ENCODE results near the gene KLF13. TPM values are rescaled to one million over a fixed set of nuclear protein-coding genes. Genes with fewer than 3 reads are reported as not detected.

KLF13 gene
- total and polyA plus RNA-seq, 7 donors: 18.7 to 71.9 (median 25.0) TPM

- peak in 2 of 4 experiments; percentile 34 to 42 for TF ChIP-seq CTCF (IDR thresholded peaks at IDR 0.05)
- TF ChIP-seq POLR2AphosphoS5 (IDR thresholded peaks at IDR 0.05): peak; percentile 96 to 97 (median 96)
- TF ChIP-seq EP300 (IDR thresholded peaks at IDR 0.05): peak; percentile 99 to 100 (median 100)
- no peak for TF ChIP-seq POLR2A (IDR thresholded peaks at IDR 0.05)
- H3K36me3 ChIP-seq: no peaks in the 10 kb centered on the region
- peaks cover 0 to 75% (median 61%) of the 10 kb centered on the region in 4 donors for H3K4me1 ChIP-seq
- no peaks in the 10 kb centered on the region for H3K9me3 ChIP-seq
- H3K4me3 ChIP-seq: peak overlapping the region; percentile 29 to 44 (median 42)
- H3K27me3 ChIP-seq: no peaks in the 10 kb centered on the region
- 4 to 6% methylated on average over 22 of the region's 22 CpGs for WGBS, 2 donors
- peak overlapping the region; percentile 81 to 92 (median 84) for H3K27ac ChIP-seq
- intact Hi-C loops (cut with DNase I): loop anchor here (1.0 to 5.0 kb wide), 5 partner anchors 27 to 150 kb away; no protein-coding TSS in a partner anchor
- peak; percentile 99 for DNase-seq
Measured at GRCh38 chr15:31365655-31366127, 39.1 kb downstream of the KLF13 start.

- H3K27me3 ChIP-seq: no peaks in the 10 kb centered on the region
- H3K9me3 ChIP-seq: no peaks in the 10 kb centered on the region
- peak overlapping the region; percentile 29 to 44 (median 42) for H3K4me3 ChIP-seq
- peak; percentile 87 for DNase-seq
- intact Hi-C loops (cut with DNase I): loop anchor here (1.0 to 5.0 kb wide), 4 partner anchors 27 to 151 kb away; no protein-coding TSS in a partner anchor
- H3K27ac ChIP-seq: peak overlapping the region; percentile 81 to 92 (median 84)
- peaks cover 0 to 71% (median 55%) of the 10 kb centered on the region in 4 donors for H3K4me1 ChIP-seq
- no peak for TF ChIP-seq CTCF (IDR thresholded peaks at IDR 0.05)
- no peak for TF ChIP-seq POLR2AphosphoS5 (IDR thresholded peaks at IDR 0.05)
- TF ChIP-seq EP300 (IDR thresholded peaks at IDR 0.05): no peak
- no peak for TF ChIP-seq POLR2A (IDR thresholded peaks at IDR 0.05)
- H3K36me3 ChIP-seq: no peaks in the 10 kb centered on the region
- WGBS, 2 donors: 53 to 55% methylated on average over 7 of the region's 7 CpGs
Measured at GRCh38 chr15:31366169-31366734, 39.6 kb downstream of the KLF13 start.

- Histone ChIP-seq H3K4me1 (peaks cover 0 to 69% (median 48%) of the 10 kb centered on the region in 4 donors), H3K27me3 (no peaks in the 10 kb centered on the region), H3K4me3 (no peak overlapping the region), H3K36me3 (peaks cover 0 to 4% (median 0%) of the 10 kb centered on the region in 4 donors), H3K27ac (peak overlapping the region; percentile 81 to 92 (median 84)), H3K9me3 (no peaks in the 10 kb centered on the region)
- 88 to 90% methylated on average over 11 of the region's 11 CpGs for WGBS, 2 donors
- DNase-seq: no peak
- intact Hi-C loops (cut with DNase I): loop anchor here (2.0 to 5.0 kb wide), 3 partner anchors 26 to 122 kb away; no protein-coding TSS in a partner anchor
- TF ChIP-seq CTCF (IDR thresholded peaks at IDR 0.05) (no peak), POLR2AphosphoS5 (IDR thresholded peaks at IDR 0.05) (no peak), POLR2A (IDR thresholded peaks at IDR 0.05) (no peak), EP300 (IDR thresholded peaks at IDR 0.05) (no peak)
Measured at GRCh38 chr15:31367021-31367729, 40.5 kb downstream of the KLF13 start.

GRCh38 chr15:31367730-31368344 is 41.2 kb downstream of the KLF13 start:
- DNase-seq: no peak
- H3K9me3 ChIP-seq: no peaks in the 10 kb centered on the region
- intact Hi-C loops (cut with DNase I): loop anchor here (2.0 to 5.0 kb wide), 3 partner anchors 25 to 121 kb away; no protein-coding TSS in a partner anchor
- no peak overlapping the region for H3K4me3 ChIP-seq
- H3K27ac ChIP-seq: peak overlapping the region in 3 of 4 donors; percentile 83 to 92 (median 85)
- 57 to 84% methylated on average over 13 of the region's 13 CpGs for WGBS, 2 donors
- peaks cover 0 to 11% (median 0%) of the 10 kb centered on the region in 4 donors for H3K36me3 ChIP-seq
- TF ChIP-seq POLR2A (IDR thresholded peaks at IDR 0.05) (no peak), EP300 (IDR thresholded peaks at IDR 0.05) (no peak), POLR2AphosphoS5 (IDR thresholded peaks at IDR 0.05) (no peak), CTCF (IDR thresholded peaks at IDR 0.05) (no peak)
- no peaks in the 10 kb centered on the region for H3K27me3 ChIP-seq
- H3K4me1 ChIP-seq: peaks cover 0 to 69% (median 50%) of the 10 kb centered on the region in 4 donors

Measured in sigmoid colon (tissue), 7 donors.